ENCODE measurements around the gene MYLK4. TPM values are rescaled to one million over a fixed set of nuclear protein-coding genes. Genes with fewer than 3 reads are reported as not detected.

Gene MYLK4
- total RNA-seq, 1 donor from 2014 or later: 0.23 TPM

GRCh38 chr6:2792330-2793110 is 41.8 kb upstream of the MYLK4 start:
- Mint-ChIP-seq H3K27ac (ENCODE audit: unreplicated experiment) (no peak overlapping the region), H3K9me3 (ENCODE audit: unreplicated experiment) (no peaks in the 10 kb centered on the region), H3K4me3 (ENCODE audit: unreplicated experiment) (no peak overlapping the region), H3K4me1 (ENCODE audit: low read depth, unreplicated experiment) (peaks cover 23% of the 10 kb centered on the region), H3K36me3 (ENCODE audit: low read depth, unreplicated experiment) (peaks cover 4% of the 10 kb centered on the region), H3K27me3 (ENCODE audit: low read depth, unreplicated experiment) (no peaks in the 10 kb centered on the region)
- Histone ChIP-seq H4K20me1 (ENCODE audit: insufficient read depth, low read length) (no peaks in the 10 kb centered on the region), H3K4me3 (ENCODE audit: insufficient read depth, low read depth, low read length) (no peak overlapping the region), H3K4me1 (ENCODE audit: insufficient read depth, low read length) (peaks cover 27% of the 10 kb centered on the region), H3K4me2 (ENCODE audit: low read length) (no peak overlapping the region), H3K27me3 (ENCODE audit: insufficient read depth, low read length) (no peaks in the 10 kb centered on the region), H3K27ac (ENCODE audit: low read depth, low read length) (no peak overlapping the region), H2AFZ (ENCODE audit: low read depth, low read length) (no peak overlapping the region), H3K9ac (ENCODE audit: low read length) (no peak overlapping the region), H3K36me3 (ENCODE audit: insufficient read depth, low read length) (no peaks in the 10 kb centered on the region), H3K79me2 (ENCODE audit: insufficient read depth, low read length) (peaks cover 8% of the 10 kb centered on the region), H3K9me3 (ENCODE audit: insufficient read depth, low read depth, low read length) (no peaks in the 10 kb centered on the region)
- no peak for TF ChIP-seq EZH2 (IDR thresholded peaks at IDR 0.05; ENCODE audit: insufficient read depth, low read length)
- TF ChIP-seq, protein P1, sequence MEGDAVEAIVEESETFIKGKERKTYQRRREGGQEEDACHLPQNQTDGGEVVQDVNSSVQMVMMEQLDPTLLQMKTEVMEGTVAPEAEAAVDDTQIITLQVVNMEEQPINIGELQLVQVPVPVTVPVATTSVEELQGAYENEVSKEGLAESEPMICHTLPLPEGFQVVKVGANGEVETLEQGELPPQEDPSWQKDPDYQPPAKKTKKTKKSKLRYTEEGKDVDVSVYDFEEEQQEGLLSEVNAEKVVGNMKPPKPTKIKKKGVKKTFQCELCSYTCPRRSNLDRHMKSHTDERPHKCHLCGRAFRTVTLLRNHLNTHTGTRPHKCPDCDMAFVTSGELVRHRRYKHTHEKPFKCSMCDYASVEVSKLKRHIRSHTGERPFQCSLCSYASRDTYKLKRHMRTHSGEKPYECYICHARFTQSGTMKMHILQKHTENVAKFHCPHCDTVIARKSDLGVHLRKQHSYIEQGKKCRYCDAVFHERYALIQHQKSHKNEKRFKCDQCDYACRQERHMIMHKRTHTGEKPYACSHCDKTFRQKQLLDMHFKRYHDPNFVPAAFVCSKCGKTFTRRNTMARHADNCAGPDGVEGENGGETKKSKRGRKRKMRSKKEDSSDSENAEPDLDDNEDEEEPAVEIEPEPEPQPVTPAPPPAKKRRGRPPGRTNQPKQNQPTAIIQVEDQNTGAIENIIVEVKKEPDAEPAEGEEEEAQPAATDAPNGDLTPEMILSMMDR (IDR thresholded peaks at IDR 0.05; ENCODE audit: insufficient read depth, low read depth, low read length): no peak
- DNase-seq (ENCODE audit: low read depth) (peak; percentile 31), FAIRE-seq (no peak)

DNA sequence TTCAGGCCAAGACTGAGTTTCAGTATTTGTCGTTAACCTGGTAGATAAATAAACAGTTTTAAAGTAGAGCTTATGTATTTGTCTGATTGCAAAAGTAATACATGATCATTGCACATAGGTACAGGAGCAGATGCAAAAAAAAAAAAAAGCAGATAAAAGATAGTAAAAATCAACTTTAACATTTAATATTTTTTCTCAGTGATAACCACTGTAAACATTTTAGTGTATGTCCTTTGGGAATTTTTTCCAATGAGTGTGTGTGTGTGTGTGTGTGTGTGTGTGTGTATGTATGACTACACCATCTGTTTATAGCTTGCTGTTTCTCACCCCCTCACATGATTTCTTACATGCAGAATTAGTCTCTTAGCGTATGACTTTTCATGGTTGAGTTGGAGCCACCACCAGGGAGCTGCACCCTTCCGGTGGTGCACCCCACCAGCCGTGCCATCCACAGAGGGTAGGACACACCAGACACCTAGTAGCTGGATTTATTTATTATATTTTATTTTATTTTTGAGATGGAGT is 40.8 kb upstream of the MYLK4 start:
- Histone ChIP-seq H3K9ac (ENCODE audit: low read length) (no peak overlapping the region), H3K36me3 (ENCODE audit: insufficient read depth, low read length) (no peaks in the 10 kb centered on the region), H3K4me1 (ENCODE audit: insufficient read depth, low read length) (peaks cover 27% of the 10 kb centered on the region), H3K9me3 (ENCODE audit: insufficient read depth, low read depth, low read length) (no peaks in the 10 kb centered on the region), H2AFZ (ENCODE audit: low read depth, low read length) (no peak overlapping the region), H3K4me2 (ENCODE audit: low read length) (peak overlapping the region; percentile 65), H3K27ac (ENCODE audit: low read depth, low read length) (peak overlapping the region; percentile 91), H3K27me3 (ENCODE audit: insufficient read depth, low read length) (no peaks in the 10 kb centered on the region), H3K79me2 (ENCODE audit: insufficient read depth, low read length) (peaks cover 16% of the 10 kb centered on the region), H4K20me1 (ENCODE audit: insufficient read depth, low read length) (no peaks in the 10 kb centered on the region), H3K4me3 (ENCODE audit: insufficient read depth, low read depth, low read length) (no peak overlapping the region)
- H3K4me1 Mint-ChIP-seq (ENCODE audit: low read depth, unreplicated experiment): peaks cover 23% of the 10 kb centered on the region
- H3K36me3 Mint-ChIP-seq (ENCODE audit: low read depth, unreplicated experiment): peaks cover 2% of the 10 kb centered on the region
- H3K9me3 Mint-ChIP-seq (ENCODE audit: unreplicated experiment): no peaks in the 10 kb centered on the region
- no peak for TF ChIP-seq EZH2 (IDR thresholded peaks at IDR 0.05; ENCODE audit: insufficient read depth, low read length)
- TF ChIP-seq, protein P1 (IDR thresholded peaks at IDR 0.05; ENCODE audit: insufficient read depth, low read depth, low read length): no peak
- DNase-seq (ENCODE audit: low read depth) (no peak), FAIRE-seq (no peak)
- peak overlapping the region; percentile 47 for H3K4me3 Mint-ChIP-seq (ENCODE audit: unreplicated experiment)
- no peaks in the 10 kb centered on the region for H3K27me3 Mint-ChIP-seq (ENCODE audit: low read depth, unreplicated experiment)
- peak overlapping the region; percentile 41 for H3K27ac Mint-ChIP-seq (ENCODE audit: unreplicated experiment)

Measured in astrocyte (in vitro differentiated cells and primary cell).